PFSK-1 (cell line): Measurements from ENCODE around the gene CTBP2.

Source experiments
- POLR2AphosphoS5 ChIP-seq: IDR thresholded peaks from 2 replicates; pipeline ENCODE4 v1.6.1; 2012; ENCODE audit warnings: low read depth, mild to moderate bottlenecking, control low read depth, low read length, moderate library complexity
- REST ChIP-seq, 2 experiments: IDR thresholded peaks; 2 replicates each; pipeline versions ENCODE4 v1.6.1 to v1.8.0; 2011 to 2012; ENCODE audit warnings: low read depth in 2 of 2, low read length in 2 of 2, control low read depth in 1 of 2, inconsistent platforms in 1 of 2, mild to moderate bottlenecking in 1 of 2, moderate library complexity in 1 of 2; ENCODE audit not compliant: insufficient read depth in 1 of 2

- TF ChIP-seq REST (IDR thresholded peaks at IDR 0.05; ENCODE audit: insufficient read depth in 1 of 2, low read depth in 2 of 2, low read length in 2 of 2) (no peak), POLR2AphosphoS5 (no peak)
These were observed 3.4 kb upstream of the CTBP2 start for GRCh38 chr10:125163803-125164202.
